A549 treated with dexamethasone at 1 μM for 4 hours (cell line): ENCODE data around the gene UBAC2. TPM values are rescaled to one million over a fixed set of nuclear protein-coding genes. Genes with fewer than 3 reads are reported as not detected.

Experiments
- total RNA-seq: library from RNA; stranded (reverse); fragments of 200-300 nt; extraction: Qiagen RNA extraction; gene quantifications from 5 replicates; pipeline ENCODE4 v1.2.3, GENCODE V29; 2022

UBAC2 gene
- 56.4 to 66.8 TPM (median 62.6 TPM) in 5 replicates for total RNA-seq

GRCh38 chr13:99200432-99201167 is at the start of gene UBAC2:
UBAC2 (plus strand) TSS chr13:99200854; CDS start chr13:99200909, 55 bp downstream.

DNA sequence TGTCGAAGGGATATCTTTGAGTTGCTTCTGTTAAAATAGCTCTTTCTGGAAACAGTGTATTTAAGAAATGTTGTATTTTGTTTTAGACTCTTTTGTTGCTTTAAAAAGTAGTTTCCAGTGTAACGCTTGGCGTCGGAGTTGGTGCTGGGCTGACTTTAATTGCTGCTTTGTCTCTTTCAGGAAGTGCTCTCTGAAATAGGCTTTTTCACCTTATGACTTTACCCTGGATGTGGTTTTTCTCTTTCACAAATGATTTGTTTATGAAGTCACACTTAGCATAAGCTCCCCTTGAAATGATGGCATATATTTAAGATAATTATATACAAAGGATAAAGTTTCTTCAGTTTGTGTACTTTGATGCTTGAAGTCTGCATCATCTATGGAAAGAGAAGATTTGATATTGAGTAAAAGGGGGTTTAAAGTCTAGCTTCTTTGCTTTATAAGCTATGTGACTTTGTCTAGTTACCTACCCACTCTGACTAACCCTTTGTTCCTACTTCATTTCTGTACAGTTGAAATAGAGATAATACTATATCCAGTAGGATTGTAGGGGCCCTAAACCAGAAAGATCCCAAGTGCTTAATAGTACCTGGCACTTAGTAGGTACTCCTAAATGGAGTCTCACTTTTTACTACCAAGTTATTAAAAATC is 57.7 kb downstream of the UBAC2 start, which contains the start of gene GPR18:
GPR18 (minus strand) TSS at position 170 of the 651 bp plus-strand sequence. CDS start 2,507 bp downstream, outside the sequence.

DNA sequence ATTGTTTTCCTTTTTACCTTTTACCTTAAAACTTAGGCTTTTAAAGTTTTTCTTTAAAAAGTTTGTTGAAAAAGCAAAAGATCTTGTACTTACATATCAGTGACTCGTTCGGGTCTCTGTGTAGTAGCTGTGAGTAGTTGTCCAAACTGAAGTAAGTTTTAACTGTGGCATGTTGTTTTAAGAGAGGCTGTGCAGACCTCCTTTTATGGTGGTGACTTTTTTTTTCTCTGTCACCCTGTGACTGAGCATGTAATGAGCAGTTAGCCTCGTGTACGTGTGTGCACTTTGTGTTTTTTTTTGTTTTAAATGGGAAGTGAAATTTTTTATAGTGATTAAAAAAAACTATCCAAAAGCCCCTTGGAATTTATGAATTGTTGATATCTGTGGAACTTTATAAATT is 106.6 kb downstream of the UBAC2 start, which contains the start of gene GPR183:
GPR183 (minus strand) TSS at position 153 of the 400 bp plus-strand sequence. CDS start 11,254 bp downstream, outside the sequence.

Other genes with a start within 250 kb of the UBAC2 start
- gene DOCK9, start 222.8 kb upstream of the UBAC2 start, total RNA-seq: 23.3 to 34.2 TPM (median 27.8 TPM) in 5 replicates
- gene GPR18, start 57.5 kb downstream of the UBAC2 start, total RNA-seq: not detected in 5 replicates
- not detected in 5 replicates for gene GPR183, start 106.5 kb downstream of the UBAC2 start, total RNA-seq